ENCODE measurements around the gene RBMS2. TPM values are rescaled to one million over a fixed set of nuclear protein-coding genes. Genes with fewer than 3 reads are reported as not detected.
A peak's percentile ranks its signal among the peaks of the same experiment; 100 is the strongest.
"Not testable (repeated sequence)": the region's sequence is repeated elsewhere in the genome, so short reads cannot be mapped to it uniquely, and the experiment has no call there.

The RBMS2 gene
- 21.6 and 25.7 TPM in 2 replicates for total RNA-seq

GRCh38 chr12:56521590-56522371, at the start of gene RBMS2:
Gene RBMS2 (plus strand): TSS chr12:56521820. CDS start chr12:56522024, 204 bp downstream.
- peak; percentile 85 for DNase-seq (ENCODE audit: low read depth, low spot score)

DNA sequence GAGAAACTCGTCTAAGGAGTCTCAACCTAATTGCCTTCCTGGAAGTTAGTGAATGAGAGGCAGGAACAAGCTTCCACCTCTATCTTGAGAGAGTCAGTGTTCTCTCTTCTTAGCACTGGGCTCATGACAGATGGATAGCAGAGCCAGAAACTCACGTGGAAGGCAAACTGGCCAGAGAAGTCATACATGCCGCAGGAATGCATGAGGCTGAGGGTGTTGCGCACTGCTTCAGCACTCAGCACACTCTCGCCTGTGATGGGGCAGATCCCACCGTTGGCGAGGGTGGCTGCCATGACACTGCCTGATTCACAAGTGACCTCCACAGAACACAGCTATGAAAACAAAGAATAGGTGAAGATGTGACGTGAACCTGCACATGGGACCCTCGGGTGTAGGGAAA, 47.2 kb upstream of the RBMS2 start:
- no peak for DNase-seq (ENCODE audit: low read depth, low spot score)

DNA sequence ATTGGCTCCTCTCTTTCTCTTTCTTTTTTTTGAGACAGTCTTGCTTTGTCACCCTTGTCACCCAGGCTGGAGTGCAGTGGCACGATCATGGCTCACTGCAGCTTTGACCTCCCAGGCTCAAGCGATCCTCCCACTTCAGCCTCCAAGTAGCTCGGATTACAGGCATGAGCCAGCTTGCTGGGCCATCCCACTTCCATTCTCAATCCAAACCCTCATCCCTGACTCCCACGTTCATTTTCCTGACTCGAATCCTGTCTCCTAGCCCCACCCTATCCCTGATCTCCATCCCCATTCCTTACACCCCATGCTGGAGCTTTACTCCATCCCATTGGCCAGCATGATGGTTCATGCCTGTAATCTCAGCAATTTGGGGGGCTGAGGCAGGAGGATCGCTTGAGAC, 45.5 kb upstream of the RBMS2 start:
- DNase-seq (ENCODE audit: low read depth, low spot score) = no peak

GRCh38 chr12:56476972-56477432, 44.6 kb upstream of the RBMS2 start:
- no peak for DNase-seq (ENCODE audit: low read depth, low spot score)

GRCh38 chr12:56477521-56478225, 43.9 kb upstream of the RBMS2 start:
- DNase-seq (ENCODE audit: low read depth, low spot score) = no peak

DNA sequence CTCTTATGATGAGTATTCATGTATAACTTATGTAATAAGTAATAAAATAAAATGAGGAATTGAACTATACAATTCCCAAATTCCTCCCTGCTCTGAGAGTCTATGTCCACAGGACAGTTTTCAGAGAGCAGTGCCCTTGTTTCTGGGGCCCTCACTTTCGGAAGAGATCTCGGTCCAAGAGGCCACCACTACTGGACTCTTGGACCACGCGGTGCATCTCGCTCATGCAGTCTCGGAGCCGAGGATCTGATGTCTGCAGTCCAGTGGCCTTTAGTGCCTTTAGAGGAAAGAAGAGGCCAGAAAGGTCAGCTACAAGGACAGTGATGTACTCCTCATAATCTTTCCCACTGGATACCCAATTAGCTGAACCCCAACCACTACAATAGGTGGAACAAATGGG, 42.0 kb upstream of the RBMS2 start:
- no peak for DNase-seq (ENCODE audit: low read depth, low spot score)

GRCh38 chr12:56484566-56484965, 37.1 kb upstream of the RBMS2 start:
- no peak for DNase-seq (ENCODE audit: low read depth, low spot score)

DNA sequence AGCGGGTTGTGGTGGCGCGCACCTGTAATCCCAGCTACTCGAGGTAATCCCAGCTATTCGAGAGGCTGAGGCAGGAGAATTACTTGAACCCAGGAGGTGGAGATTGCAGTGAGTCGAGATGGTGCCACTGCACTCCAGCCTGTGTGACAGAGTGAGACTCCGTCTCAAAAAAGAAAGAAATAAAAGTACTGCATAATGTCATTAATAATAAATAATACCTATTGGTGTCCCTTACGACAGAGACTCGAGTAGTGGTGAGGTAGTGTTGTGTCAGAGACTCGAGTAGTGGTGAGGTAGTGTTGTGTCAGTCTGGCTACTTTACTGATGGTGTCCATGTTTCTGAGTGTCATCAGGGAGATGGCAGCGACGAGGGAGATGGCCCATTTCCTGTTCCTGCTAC, 34.9 kb upstream of the RBMS2 start:
- no peak for DNase-seq (ENCODE audit: low read depth, low spot score)

DNA sequence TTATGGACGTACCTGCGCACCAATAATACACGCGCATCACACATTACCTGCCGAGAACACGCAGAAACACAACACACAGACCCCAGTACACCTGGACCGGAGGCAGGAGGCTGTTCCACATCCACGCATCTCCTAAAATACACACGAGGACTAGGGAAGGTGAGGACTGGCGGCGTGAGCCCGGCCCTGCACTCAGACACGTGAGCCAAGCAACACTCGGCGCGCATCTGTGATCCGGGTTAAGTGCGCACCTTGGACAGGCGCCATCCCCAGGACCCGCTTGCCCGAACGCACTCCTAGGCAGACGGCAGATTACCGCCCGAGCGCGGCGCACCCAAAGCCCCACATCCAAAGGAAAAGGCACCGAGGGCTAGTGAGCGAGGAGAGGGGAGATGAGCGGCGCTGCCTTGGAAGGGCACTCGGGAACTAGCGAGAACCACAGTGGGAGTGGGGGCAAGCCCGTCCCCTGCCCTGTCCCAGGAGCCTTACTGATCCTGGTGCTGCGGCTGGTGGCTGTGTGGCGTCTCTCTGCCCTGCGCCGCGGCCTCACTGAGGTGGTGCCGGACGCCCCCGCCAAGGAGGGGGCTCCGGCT, 34.1 kb upstream of the RBMS2 start:
- DNase-seq (ENCODE audit: low read depth, low spot score) = no peak

- no peak for DNase-seq (ENCODE audit: low read depth, low spot score)
Observed at GRCh38 chr12:56488041-56488955, 33.3 kb upstream of the RBMS2 start, which contains the start of gene GLS2. Gene GLS2 (minus strand): TSS chr12:56488161. CDS start chr12:56488118, 43 bp downstream.

- DNase-seq (ENCODE audit: low read depth, low spot score) = no peak
Observed at GRCh38 chr12:56490360-56490759, 31.3 kb upstream of the RBMS2 start.

GRCh38 chr12:56493409-56494105, 28.1 kb upstream of the RBMS2 start:
- DNase-seq (ENCODE audit: low read depth, low spot score) = not testable (repeated sequence)

- not testable (repeated sequence) for DNase-seq (ENCODE audit: low read depth, low spot score)
Observed at GRCh38 chr12:56494106-56494415, 27.6 kb upstream of the RBMS2 start.

GRCh38 chr12:56494481-56494880, 27.1 kb upstream of the RBMS2 start:
- not testable (repeated sequence) for DNase-seq (ENCODE audit: low read depth, low spot score)

- not testable (repeated sequence) for DNase-seq (ENCODE audit: low read depth, low spot score)
Observed at GRCh38 chr12:56496704-56497103, 24.9 kb upstream of the RBMS2 start.

- not testable (repeated sequence) for DNase-seq (ENCODE audit: low read depth, low spot score)
Observed at GRCh38 chr12:56498126-56498902, 23.3 kb upstream of the RBMS2 start.

- not testable (repeated sequence) for DNase-seq (ENCODE audit: low read depth, low spot score)
Observed at GRCh38 chr12:56499452-56499851, 22.2 kb upstream of the RBMS2 start.

GRCh38 chr12:56499879-56500278, 21.7 kb upstream of the RBMS2 start:
- DNase-seq (ENCODE audit: low read depth, low spot score) = not testable (repeated sequence)

DNA sequence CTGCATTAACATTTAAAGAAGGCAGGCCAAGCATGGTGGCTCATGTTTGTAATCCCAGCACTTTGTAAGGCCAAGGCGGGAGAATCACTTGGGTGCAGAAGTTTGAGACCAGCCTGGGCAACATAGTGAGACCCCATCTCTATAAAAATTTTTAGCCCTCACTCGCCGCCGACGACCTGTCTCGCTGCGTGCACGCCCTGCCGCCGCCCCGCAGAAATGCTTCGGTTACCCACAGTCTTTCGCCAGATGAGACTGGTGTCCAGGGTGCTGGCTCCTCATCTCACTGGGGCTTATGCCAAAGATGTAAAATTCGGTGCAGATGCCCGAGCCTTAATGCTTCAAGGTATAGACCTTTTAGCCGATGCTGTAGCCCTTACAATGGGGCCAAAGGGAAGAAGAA, 10.8 kb upstream of the RBMS2 start:
- no peak for DNase-seq (ENCODE audit: low read depth, low spot score)

DNA sequence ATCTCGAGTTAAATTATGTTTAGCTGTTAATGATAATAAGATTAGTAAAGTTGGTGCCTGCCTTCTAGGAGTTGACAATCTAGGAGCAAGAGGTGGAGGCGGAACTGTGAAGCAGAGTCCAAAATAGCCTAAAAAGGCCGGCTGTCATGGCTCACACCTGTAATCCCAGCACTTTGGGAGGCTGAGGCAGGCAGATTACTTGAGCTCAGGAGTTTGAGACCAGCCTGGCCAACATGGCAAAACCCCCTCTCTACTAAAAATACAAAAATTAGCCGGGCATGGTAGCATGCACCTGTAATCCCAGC, 7.7 kb upstream of the RBMS2 start:
- DNase-seq (ENCODE audit: low read depth, low spot score) = not testable (repeated sequence)
